ENCODE measurements around the gene C4orf50. TPM values are rescaled to one million over a fixed set of nuclear protein-coding genes. Genes with fewer than 3 reads are reported as not detected.

The C4orf50 gene
- total RNA-seq, 5 donors from 2014 or later (not counting 1 experiment from before 2014, with no cell fraction given) = 0.28 to 3.0 (median 0.54) TPM

DNA sequence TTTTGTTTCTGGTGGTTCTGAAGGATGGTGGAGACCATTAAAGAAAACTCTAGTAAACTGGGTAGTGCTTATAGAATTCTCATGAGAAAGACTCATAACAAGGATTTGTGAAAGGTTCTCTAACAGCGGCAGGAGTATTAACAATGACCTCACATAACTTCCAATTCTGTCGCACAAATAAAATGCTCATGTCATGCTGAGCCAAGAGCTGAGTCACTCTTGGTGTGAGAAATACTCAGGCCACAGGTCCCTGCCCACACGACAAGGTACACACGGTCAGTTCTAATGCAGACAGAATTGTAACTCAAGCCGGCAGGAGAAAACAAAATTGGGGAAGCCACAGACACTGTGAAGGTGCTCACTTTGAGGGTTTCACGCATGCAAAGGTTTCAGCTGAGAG is 34.4 kb upstream of the C4orf50 start:
- ChIA-PET POLR2A (no interaction called here), CTCF (interaction anchor here in 1 of 2 donors (0.7 kb wide), 1 partner anchor 806 kb away, joined by 3 read pairs; no protein-coding TSS in a partner anchor)
- Histone ChIP-seq H3K36me3 (ENCODE audit: control insufficient read depth in 2 of 2, extremely low read depth in 1 of 2, insufficient read depth in 1 of 2, low read length in 1 of 2) (peaks cover 0 to 10% of the 10 kb centered on the region in 2 donors), H3K4me3 (ENCODE audit: control insufficient read depth in 1 of 2, extremely low read depth in 1 of 2, low read length in 1 of 2) (no peak overlapping the region), H3K4me1 (ENCODE audit: control insufficient read depth in 1 of 2, extremely low read depth in 1 of 2, insufficient read depth in 2 of 2, low read length in 2 of 2) (no peaks in the 10 kb centered on the region), H3K27me3 (replicated peaks in 1 of 2; ENCODE audit: control insufficient read depth in 2 of 2, extremely low read depth in 1 of 2, insufficient read depth in 2 of 2, low read length in 1 of 2) (peaks cover 0 to 2% of the 10 kb centered on the region in 2 experiments), H3K9me3 (no peaks in the 10 kb centered on the region), H3K27ac (ENCODE audit: low read length) (no peak overlapping the region)
- no peak overlapping the region for H3K27ac Mint-ChIP-seq
- H3K4me1 Mint-ChIP-seq = peaks cover 0 to 2% (median 0%) of the 10 kb centered on the region in 3 donors
- H3K4me3 Mint-ChIP-seq = no peak overlapping the region
- peaks cover 0 to 3% (median 0%) of the 10 kb centered on the region in 3 donors for H3K9me3 Mint-ChIP-seq
- 97% methylated on average over 4 of the region's 6 CpGs for WGBS (ENCODE audit: insufficient coverage)
- no peak for DNase-seq
- no peak for ATAC-seq (replicated peaks in 1 of 4)
- H3K36me3 Mint-ChIP-seq = peaks cover 9% of the 10 kb centered on the region
- H3K27me3 Mint-ChIP-seq = peaks cover 0 to 2% of the 10 kb centered on the region in 2 donors

DNA sequence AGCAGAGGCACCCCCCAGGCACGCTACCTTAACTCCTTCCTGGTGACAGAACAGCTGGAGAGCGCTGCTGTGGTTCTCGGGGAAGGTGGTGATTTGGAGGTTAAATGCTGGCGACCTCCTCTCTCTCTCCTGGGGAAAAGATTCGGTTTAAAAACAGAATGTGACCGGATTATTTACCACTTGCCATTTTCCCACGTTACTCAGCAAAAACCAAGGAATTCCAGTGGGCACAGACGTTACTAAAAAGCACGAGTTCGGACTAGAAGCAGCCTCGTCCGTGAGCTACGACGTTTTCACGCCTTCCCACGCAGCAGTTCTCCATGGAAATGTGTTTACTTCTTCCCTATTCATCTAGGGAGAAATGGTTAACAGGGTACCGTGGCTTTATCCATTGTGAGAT is 32.3 kb upstream of the C4orf50 start:
- H3K4me3 Mint-ChIP-seq = no peak overlapping the region
- ChIA-PET POLR2A (no interaction called here), CTCF (no interaction called here)

DNA sequence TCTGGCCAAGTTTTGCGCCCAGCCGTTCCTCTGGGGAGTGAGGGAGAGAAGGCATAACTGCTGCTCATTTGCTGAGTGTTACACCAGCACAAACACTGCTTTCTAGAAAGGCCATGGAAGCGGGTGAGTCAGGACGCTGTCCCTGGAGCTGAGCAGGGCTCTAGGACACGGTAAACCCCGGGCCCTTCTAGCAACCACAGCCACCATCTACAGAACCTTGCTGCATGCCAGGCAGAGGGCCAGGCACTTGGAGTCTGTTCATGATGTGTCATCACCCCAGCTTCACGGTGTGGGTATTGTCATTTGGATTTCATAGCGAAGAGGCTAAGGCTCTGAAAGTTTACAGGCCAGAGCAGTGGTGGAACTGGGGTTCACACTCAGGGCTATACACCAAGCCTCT is 31.8 kb upstream of the C4orf50 start:
- no peaks in the 10 kb centered on the region for H3K9me3 ChIP-seq
- POLR2A ChIA-PET = no interaction called here

More for the DNA sequence above, 32.3 kb upstream of the C4orf50 start:
- 93% methylated on average over 3 of the region's 17 CpGs for WGBS (ENCODE audit: insufficient coverage)
- peaks cover 0 to 2% of the 10 kb centered on the region in 2 donors for H3K27me3 Mint-ChIP-seq
- Histone ChIP-seq H3K36me3 (ENCODE audit: control insufficient read depth in 2 of 2, extremely low read depth in 1 of 2, insufficient read depth in 1 of 2, low read length in 1 of 2) (no peaks in the 10 kb centered on the region), H3K9me3 (no peaks in the 10 kb centered on the region), H3K4me3 (ENCODE audit: control insufficient read depth in 1 of 2, extremely low read depth in 1 of 2, low read length in 1 of 2) (no peak overlapping the region), H3K27ac (ENCODE audit: low read length) (no peak overlapping the region), H3K27me3 (replicated peaks in 1 of 2; ENCODE audit: control insufficient read depth in 2 of 2, extremely low read depth in 1 of 2, insufficient read depth in 2 of 2, low read length in 1 of 2) (peaks cover 0 to 5% of the 10 kb centered on the region in 2 experiments), H3K4me1 (ENCODE audit: control insufficient read depth in 1 of 2, extremely low read depth in 1 of 2, insufficient read depth in 2 of 2, low read length in 2 of 2) (no peaks in the 10 kb centered on the region)
- no peak for DNase-seq
- no peaks in the 10 kb centered on the region for H3K9me3 Mint-ChIP-seq
- H3K36me3 Mint-ChIP-seq = peaks cover 5% of the 10 kb centered on the region
- no peak for ATAC-seq (replicated peaks in 1 of 4)
- H3K27ac Mint-ChIP-seq = no peak overlapping the region
- peaks cover 0 to 2% (median 0%) of the 10 kb centered on the region in 3 donors for H3K4me1 Mint-ChIP-seq

DNA sequence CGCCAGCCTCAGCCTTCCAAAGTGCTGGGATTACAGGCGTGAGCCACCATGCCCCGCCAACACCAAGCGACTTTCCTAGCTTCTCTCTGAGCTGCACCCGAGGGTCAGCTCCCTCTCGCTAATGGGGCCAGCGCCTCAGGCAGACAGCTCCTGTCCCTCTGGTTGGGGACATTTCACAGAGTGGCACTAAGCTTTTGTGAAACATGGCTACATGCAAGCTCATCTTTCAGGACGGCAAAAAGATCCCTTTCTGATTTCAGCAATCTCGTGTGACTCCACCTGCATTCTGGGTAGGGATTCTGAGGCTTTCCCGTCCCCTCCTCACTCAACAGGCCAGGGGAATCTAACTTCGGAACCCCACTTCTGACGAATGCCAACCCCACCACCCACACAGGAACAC is 31.0 kb upstream of the C4orf50 start:
- peaks cover 0 to 2% (median 0%) of the 10 kb centered on the region in 3 donors for H3K4me1 Mint-ChIP-seq
- H3K27me3 Mint-ChIP-seq = peaks cover 5 to 8% of the 10 kb centered on the region in 2 donors
- Histone ChIP-seq H3K27me3 (replicated peaks in 1 of 2; ENCODE audit: control insufficient read depth in 2 of 2, extremely low read depth in 1 of 2, insufficient read depth in 2 of 2, low read length in 1 of 2) (peaks cover 0 to 6% of the 10 kb centered on the region in 2 experiments), H3K9me3 (no peaks in the 10 kb centered on the region), H3K4me3 (ENCODE audit: control insufficient read depth in 1 of 2, extremely low read depth in 1 of 2, low read length in 1 of 2) (no peak overlapping the region), H3K36me3 (ENCODE audit: control insufficient read depth in 2 of 2, extremely low read depth in 1 of 2, insufficient read depth in 1 of 2, low read length in 1 of 2) (no peaks in the 10 kb centered on the region), H3K27ac (ENCODE audit: low read length) (no peak overlapping the region), H3K4me1 (ENCODE audit: control insufficient read depth in 1 of 2, extremely low read depth in 1 of 2, insufficient read depth in 2 of 2, low read length in 2 of 2) (no peaks in the 10 kb centered on the region)
- H3K4me3 Mint-ChIP-seq = no peak overlapping the region
- ChIA-PET CTCF (no interaction called here), POLR2A (no interaction called here)
- DNase-seq = no peak
- no peak overlapping the region for H3K27ac Mint-ChIP-seq
- WGBS (ENCODE audit: insufficient coverage) = 86% methylated on average over 12 of the region's 12 CpGs
- H3K36me3 Mint-ChIP-seq = peaks cover 5% of the 10 kb centered on the region
- ATAC-seq (replicated peaks in 1 of 4) = no peak
- no peaks in the 10 kb centered on the region for H3K9me3 Mint-ChIP-seq

More for the DNA sequence above, 31.8 kb upstream of the C4orf50 start:
- Histone ChIP-seq H3K4me3 (ENCODE audit: control insufficient read depth in 1 of 2, extremely low read depth in 1 of 2, low read length in 1 of 2) (no peak overlapping the region), H3K4me1 (ENCODE audit: control insufficient read depth in 1 of 2, extremely low read depth in 1 of 2, insufficient read depth in 2 of 2, low read length in 2 of 2) (no peaks in the 10 kb centered on the region), H3K27ac (ENCODE audit: low read length) (no peak overlapping the region), H3K36me3 (ENCODE audit: control insufficient read depth in 2 of 2, extremely low read depth in 1 of 2, insufficient read depth in 1 of 2, low read length in 1 of 2) (no peaks in the 10 kb centered on the region), H3K27me3 (replicated peaks in 1 of 2; ENCODE audit: control insufficient read depth in 2 of 2, extremely low read depth in 1 of 2, insufficient read depth in 2 of 2, low read length in 1 of 2) (peaks cover 0 to 5% of the 10 kb centered on the region in 2 experiments)
- DNase-seq = no peak
- Mint-ChIP-seq H3K36me3 (peaks cover 5% of the 10 kb centered on the region), H3K4me1 (peaks cover 0 to 2% (median 0%) of the 10 kb centered on the region in 3 donors), H3K27me3 (peaks cover 0 to 4% of the 10 kb centered on the region in 2 donors), H3K4me3 (no peak overlapping the region), H3K27ac (no peak overlapping the region), H3K9me3 (no peaks in the 10 kb centered on the region)
- CTCF ChIA-PET = no interaction called here
- WGBS (ENCODE audit: insufficient coverage) = 98% methylated on average over 5 of the region's 8 CpGs
- no peak for ATAC-seq (replicated peaks in 1 of 4)

DNA sequence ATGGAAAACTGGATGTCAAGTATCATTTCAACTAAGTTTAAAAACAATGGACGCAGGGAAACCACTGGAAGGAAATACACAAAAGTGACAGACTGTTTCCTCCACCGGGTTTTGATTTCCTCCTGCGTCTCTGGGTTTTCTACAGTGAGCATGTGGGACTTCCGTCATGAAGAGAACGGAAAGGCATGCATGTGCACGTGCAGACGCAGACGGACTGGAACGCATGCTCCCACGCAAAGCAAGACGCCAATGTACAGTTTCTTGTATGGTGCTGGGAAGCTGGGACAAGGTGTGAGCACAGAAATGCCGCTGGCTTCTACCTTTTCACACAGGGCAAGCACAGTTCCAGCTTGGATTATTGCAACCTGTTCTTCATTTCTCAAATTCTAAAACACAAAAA is 30.3 kb upstream of the C4orf50 start:
- POLR2A ChIA-PET = no interaction called here
- no peak for ATAC-seq (replicated peaks in 1 of 4)
- Mint-ChIP-seq H3K27ac (no peak overlapping the region), H3K4me3 (no peak overlapping the region), H3K9me3 (no peaks in the 10 kb centered on the region), H3K27me3 (peaks cover 12% of the 10 kb centered on the region in 2 donors), H3K36me3 (peaks cover 5% of the 10 kb centered on the region), H3K4me1 (peaks cover 0 to 2% (median 0%) of the 10 kb centered on the region in 3 donors)
- DNase-seq = no peak
- H3K36me3 ChIP-seq (ENCODE audit: control insufficient read depth in 2 of 2, extremely low read depth in 1 of 2, insufficient read depth in 1 of 2, low read length in 1 of 2) = no peaks in the 10 kb centered on the region
- CTCF ChIA-PET = no interaction called here
- 21% methylated on average over 11 of the region's 12 CpGs for WGBS (ENCODE audit: insufficient coverage)
- peaks cover 0 to 9% of the 10 kb centered on the region in 2 experiments for H3K27me3 ChIP-seq (replicated peaks in 1 of 2; ENCODE audit: control insufficient read depth in 2 of 2, extremely low read depth in 1 of 2, insufficient read depth in 2 of 2, low read length in 1 of 2)
- H3K9me3 ChIP-seq = no peaks in the 10 kb centered on the region
- H3K4me1 ChIP-seq (ENCODE audit: control insufficient read depth in 1 of 2, extremely low read depth in 1 of 2, insufficient read depth in 2 of 2, low read length in 2 of 2) = no peaks in the 10 kb centered on the region
- H3K27ac ChIP-seq (ENCODE audit: low read length) = no peak overlapping the region
- H3K4me3 ChIP-seq (ENCODE audit: control insufficient read depth in 1 of 2, extremely low read depth in 1 of 2, low read length in 1 of 2) = no peak overlapping the region

DNA sequence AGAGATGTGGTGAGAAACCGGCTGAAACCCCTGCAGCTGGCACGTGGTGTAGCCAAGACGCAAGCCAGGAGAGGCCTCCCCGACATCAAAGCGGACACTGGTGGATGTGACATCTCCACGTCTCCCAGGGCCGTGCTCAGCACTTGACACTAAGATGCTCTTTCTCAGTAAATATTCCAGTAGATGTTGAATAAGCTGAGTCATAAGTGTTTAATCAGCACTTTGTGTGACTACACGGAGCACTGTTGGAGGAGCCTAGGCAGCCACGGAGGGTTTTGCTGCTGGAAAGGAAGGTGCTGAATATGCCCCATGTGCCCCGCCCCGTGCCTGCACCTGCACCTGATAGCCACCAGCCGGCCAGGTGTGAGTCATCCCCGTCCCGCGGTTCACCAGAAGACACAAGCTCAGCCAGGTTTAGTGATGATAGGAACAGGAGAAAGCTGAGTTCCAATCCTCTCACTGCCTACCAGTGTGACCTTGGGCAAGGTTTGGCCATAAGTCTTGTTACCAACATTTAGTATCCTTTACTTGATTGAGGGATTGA is 29.0 kb upstream of the C4orf50 start:
- no peaks in the 10 kb centered on the region for H3K9me3 ChIP-seq
- 83% methylated on average over 6 of the region's 15 CpGs for WGBS (ENCODE audit: insufficient coverage)
- no peak overlapping the region for H3K27ac ChIP-seq (ENCODE audit: low read length)
- H3K36me3 Mint-ChIP-seq = no peaks in the 10 kb centered on the region
- H3K27ac Mint-ChIP-seq = no peak overlapping the region
- POLR2A ChIA-PET = no interaction called here
- ATAC-seq (replicated peaks in 1 of 4) (no peak), DNase-seq (no peak)
- peaks cover 18% of the 10 kb centered on the region in 2 donors for H3K27me3 Mint-ChIP-seq
- H3K4me3 Mint-ChIP-seq = no peak overlapping the region
- CTCF ChIA-PET = no interaction called here
- H3K9me3 Mint-ChIP-seq = no peaks in the 10 kb centered on the region
- no peaks in the 10 kb centered on the region for H3K4me1 ChIP-seq (ENCODE audit: control insufficient read depth in 1 of 2, extremely low read depth in 1 of 2, insufficient read depth in 2 of 2, low read length in 2 of 2)
- H3K36me3 ChIP-seq (ENCODE audit: control insufficient read depth in 2 of 2, extremely low read depth in 1 of 2, insufficient read depth in 1 of 2, low read length in 1 of 2) = no peaks in the 10 kb centered on the region
- no peak overlapping the region for H3K4me3 ChIP-seq (ENCODE audit: control insufficient read depth in 1 of 2, extremely low read depth in 1 of 2, low read length in 1 of 2)
- H3K4me1 Mint-ChIP-seq = peaks cover 0 to 2% (median 0%) of the 10 kb centered on the region in 3 donors
- peaks cover 0 to 13% of the 10 kb centered on the region in 2 experiments for H3K27me3 ChIP-seq (replicated peaks in 1 of 2; ENCODE audit: control insufficient read depth in 2 of 2, extremely low read depth in 1 of 2, insufficient read depth in 2 of 2, low read length in 1 of 2)

All from T-cell (primary cell).